SU-DHL-6 (cell line): ENCODE data around the gene CCDC126.

ENCODE experiments used
- H2AFZ ChIP-seq: fragments of 200-600 bp; sonication (generic); 2 replicates; pipeline ENCODE4 v1.6.1; 2014; ENCODE audit warnings: low read depth, mild to moderate bottlenecking, moderate library complexity, mixed read lengths, antibody characterized with exemption, low read length; ENCODE audit not compliant: severe bottlenecking
- H3F3A ChIP-seq: fragments of 200-600 bp; shearing (Covaris generic); 2 replicates; pipeline ENCODE4 v1.6.0; 2016; ENCODE audit warnings: antibody characterized with exemption, mild to moderate bottlenecking; ENCODE audit not compliant: insufficient read depth
- H3K27ac ChIP-seq: fragments of 200-600 bp; sonication (generic); 2 replicates; pipeline ENCODE4 v1.5.1; 2016; ENCODE audit warnings: low read depth, mild to moderate bottlenecking, low read length, moderate library complexity, mixed read lengths
- H3K27me3 ChIP-seq: fragments of 200-600 bp; sonication (generic), shearing (Covaris generic); 2 replicates; pipeline ENCODE4 v1.6.0; 2014; ENCODE audit warnings: mild to moderate bottlenecking, low read length
- H3K36me3 ChIP-seq: fragments of 200-600 bp; sonication (generic); 2 replicates; pipeline ENCODE4 v1.6.1; 2014; ENCODE audit warnings: mild to moderate bottlenecking, low read length, mixed read lengths
- H3K4me2 ChIP-seq: fragments of 300-600, 200-600 bp; shearing (Covaris generic), sonication (generic); 2 replicates; pipeline ENCODE4 v1.6.0; 2014; ENCODE audit warnings: low read length, low read depth, mild to moderate bottlenecking; ENCODE audit not compliant: poor library complexity, severe bottlenecking
- H3K4me3 ChIP-seq: fragments of 200-600 bp; sonication (generic); 2 replicates; pipeline ENCODE4 v1.5.1; 2014; ENCODE audit warnings: antibody characterized with exemption, low read length, mild to moderate bottlenecking, mixed read lengths; ENCODE audit not compliant: insufficient read depth, poor library complexity, severe bottlenecking
- H3K79me2 ChIP-seq: fragments of 200-600 bp; sonication (generic); 2 replicates; pipeline ENCODE4 v1.6.1; 2014; ENCODE audit warnings: mild to moderate bottlenecking, low read length, moderate library complexity; ENCODE audit not compliant: insufficient read depth
- H3K9ac ChIP-seq: fragments of 200-600 bp; sonication (generic); 2 replicates; pipeline ENCODE4 v1.7.0; 2014; ENCODE audit warnings: mild to moderate bottlenecking, low read length
- H3K9me2 ChIP-seq: fragments of 200-600 bp; sonication (generic); replicated peaks from 2 replicates; pipeline ENCODE4 v1.6.1; 2014; ENCODE audit warnings: low read length; ENCODE audit not compliant: insufficient read depth
- H3K9me3 ChIP-seq: fragments of 200-600 bp; sonication (generic); 2 replicates; pipeline ENCODE4 v1.6.1; 2014; ENCODE audit warnings: low read length, mixed read lengths; ENCODE audit not compliant: insufficient read depth
- H4K20me1 ChIP-seq: fragments of 200-600 bp; sonication (generic); 2 replicates; pipeline ENCODE4 v1.6.1; 2014; ENCODE audit warnings: low read depth, mild to moderate bottlenecking, antibody characterized with exemption, low read length, moderate library complexity, mixed read lengths
- CTCF ChIP-seq: fragments of 200-600 bp; sonication (generic); IDR thresholded peaks from one replicate; pipeline ENCODE4 v1.5.1; 2017; ENCODE audit warnings: antibody characterized with exemption, mild to moderate bottlenecking, low read length, moderate library complexity; ENCODE audit not compliant: insufficient read depth, poor library complexity, severe bottlenecking
- EZH2phosphoT487 ChIP-seq: fragments of 200-600 bp; sonication (generic), shearing (Covaris generic); conservative IDR thresholded peaks from 2 replicates; pipeline ENCODE4 v1.6.1; 2018; ENCODE audit warnings: mild to moderate bottlenecking, antibody characterized with exemption, low read length, moderate library complexity, mixed read lengths

The CCDC126 gene

GRCh38 chr7:23658831-23659427, 61.7 kb downstream of the CCDC126 start:
- Histone ChIP-seq H2AFZ (no peak overlapping the region), H3K9me3 (peaks cover 13% of the 10 kb centered on the region; the same call in 1 of the 2 replicates), H3K9me2 (no peaks in the 10 kb centered on the region), H3K79me2 (no peaks in the 10 kb centered on the region), H3K4me2 (no peak overlapping the region), H4K20me1 (no peaks in the 10 kb centered on the region), H3F3A (no peaks in the 10 kb centered on the region), H3K36me3 (no peaks in the 10 kb centered on the region), H3K9ac (no peak overlapping the region), H3K4me3 (no peak overlapping the region), H3K27ac (no peak overlapping the region), H3K27me3 (no peaks in the 10 kb centered on the region)
- no peak for TF ChIP-seq EZH2phosphoT487
- TF ChIP-seq CTCF: no peak

GRCh38 chr7:23661385-23661784, 64.2 kb downstream of the CCDC126 start:
- Histone ChIP-seq H3K27me3 (no peaks in the 10 kb centered on the region), H3K9me3 (peaks cover 11% of the 10 kb centered on the region; the same call in 1 of the 2 replicates), H3K4me2 (no peak overlapping the region), H3K36me3 (no peaks in the 10 kb centered on the region), H3K4me3 (no peak overlapping the region), H3K9ac (no peak overlapping the region), H4K20me1 (no peaks in the 10 kb centered on the region), H2AFZ (no peak overlapping the region), H3K79me2 (no peaks in the 10 kb centered on the region), H3K9me2 (no peaks in the 10 kb centered on the region), H3F3A (no peaks in the 10 kb centered on the region), H3K27ac (no peak overlapping the region)
- no peak for TF ChIP-seq CTCF
- TF ChIP-seq EZH2phosphoT487: no peak

- peaks cover 11% of the 10 kb centered on the region; the same call in 1 of the 2 replicates for H3K9me3 ChIP-seq
- no peak overlapping the region for H2AFZ ChIP-seq
- no peak overlapping the region for H3K4me2 ChIP-seq
- H3K79me2 ChIP-seq: no peaks in the 10 kb centered on the region
- H3K9ac ChIP-seq: no peak overlapping the region
- no peaks in the 10 kb centered on the region for H3K9me2 ChIP-seq
- no peak for TF ChIP-seq EZH2phosphoT487
- no peak for TF ChIP-seq CTCF
- no peak overlapping the region for H3K27ac ChIP-seq
- no peaks in the 10 kb centered on the region for H3K27me3 ChIP-seq
- H3K4me3 ChIP-seq: no peak overlapping the region
- no peaks in the 10 kb centered on the region for H3F3A ChIP-seq
- H3K36me3 ChIP-seq: no peaks in the 10 kb centered on the region
- H4K20me1 ChIP-seq: no peaks in the 10 kb centered on the region
These were observed 65.2 kb downstream of the CCDC126 start for GRCh38 chr7:23662124-23662983.
